Measurements from ENCODE around the gene GPR15LG.
"Not testable (repeated sequence)": the region's sequence is repeated elsewhere in the genome, so short reads cannot be mapped to it uniquely, and the experiment has no call there.

Gene GPR15LG

DNA sequence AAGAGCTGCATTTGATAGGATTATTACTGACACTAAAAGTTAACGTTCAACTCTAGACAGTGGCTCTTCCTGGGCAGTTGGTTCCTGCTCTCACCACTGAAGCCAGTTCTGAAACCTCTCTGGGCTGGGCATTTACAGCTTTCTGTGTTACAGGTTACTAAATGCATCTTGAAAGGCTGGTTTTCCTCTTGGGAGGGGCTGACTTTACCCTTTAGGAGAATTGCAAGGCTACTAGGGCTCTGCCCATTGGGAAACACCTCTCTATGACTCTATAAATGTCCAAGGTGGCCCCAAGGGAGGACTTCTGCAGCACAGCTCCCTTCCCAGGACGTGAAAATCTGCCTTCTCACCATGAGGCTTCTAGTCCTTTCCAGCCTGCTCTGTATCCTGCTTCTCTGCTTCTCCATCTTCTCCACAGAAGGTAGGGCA, at the start of gene GPR15LG:
TSS of gene GPR15LG (plus strand) at position 301 of the 429 bp plus-strand sequence. CDS start at position 352, 51 bp downstream.
- no peaks in the 10 kb centered on the region for H3K9me3 ChIP-seq (ENCODE audit: control insufficient read depth, insufficient read depth, low read depth, low read length)
- ChIA-PET POLR2A (no interaction called here), CTCF (interaction anchor here (0.5 to 0.7 kb wide), 2 partner anchors 24 to 83 kb away, joined by 3 read pairs; no protein-coding TSS in a partner anchor)
- H3K4me3 ChIP-seq (ENCODE audit: low read depth, low read length), result no peak within 1 kb of the TSS
- H3K36me3 ChIP-seq (ENCODE audit: control insufficient read depth in 2 of 2, insufficient read depth in 1 of 2, low read length in 2 of 2), result no peaks in the 10 kb centered on the region
- TF ChIP-seq ZNF311 (tag by site-specific recombination; IDR thresholded peaks at IDR 0.05; ENCODE audit: borderline replicate concordance) (no peak), MYNN (tag by site-specific recombination; IDR thresholded peaks at IDR 0.05; ENCODE audit: borderline replicate concordance) (no peak), ZBTB21 (tag by site-specific recombination; IDR thresholded peaks at IDR 0.05) (no peak), ZNF16 (tag by site-specific recombination; IDR thresholded peaks at IDR 0.05; ENCODE audit: low read depth) (no peak), SALL2 (tag by site-specific recombination; IDR thresholded peaks at IDR 0.05; ENCODE audit: borderline replicate concordance) (no peak), ZNF366 (tag by site-specific recombination; conservative IDR thresholded peaks at IDR 0.05) (no peak), ZSCAN16 (tag by site-specific recombination; IDR thresholded peaks at IDR 0.05) (no peak), ZNF37A (tag by site-specific recombination; IDR thresholded peaks at IDR 0.05) (no peak), ZBTB8A (tag by site-specific recombination; IDR thresholded peaks at IDR 0.05) (no peak), ZNF792 (tag by site-specific recombination; IDR thresholded peaks at IDR 0.05) (no peak)
- no peaks in the 10 kb centered on the region for H3K4me1 ChIP-seq (ENCODE audit: control insufficient read depth, insufficient read depth, low read length)
- no peak within 1 kb of the TSS for H3K27ac ChIP-seq (ENCODE audit: extremely low read depth, low read depth, low read length)

DNA sequence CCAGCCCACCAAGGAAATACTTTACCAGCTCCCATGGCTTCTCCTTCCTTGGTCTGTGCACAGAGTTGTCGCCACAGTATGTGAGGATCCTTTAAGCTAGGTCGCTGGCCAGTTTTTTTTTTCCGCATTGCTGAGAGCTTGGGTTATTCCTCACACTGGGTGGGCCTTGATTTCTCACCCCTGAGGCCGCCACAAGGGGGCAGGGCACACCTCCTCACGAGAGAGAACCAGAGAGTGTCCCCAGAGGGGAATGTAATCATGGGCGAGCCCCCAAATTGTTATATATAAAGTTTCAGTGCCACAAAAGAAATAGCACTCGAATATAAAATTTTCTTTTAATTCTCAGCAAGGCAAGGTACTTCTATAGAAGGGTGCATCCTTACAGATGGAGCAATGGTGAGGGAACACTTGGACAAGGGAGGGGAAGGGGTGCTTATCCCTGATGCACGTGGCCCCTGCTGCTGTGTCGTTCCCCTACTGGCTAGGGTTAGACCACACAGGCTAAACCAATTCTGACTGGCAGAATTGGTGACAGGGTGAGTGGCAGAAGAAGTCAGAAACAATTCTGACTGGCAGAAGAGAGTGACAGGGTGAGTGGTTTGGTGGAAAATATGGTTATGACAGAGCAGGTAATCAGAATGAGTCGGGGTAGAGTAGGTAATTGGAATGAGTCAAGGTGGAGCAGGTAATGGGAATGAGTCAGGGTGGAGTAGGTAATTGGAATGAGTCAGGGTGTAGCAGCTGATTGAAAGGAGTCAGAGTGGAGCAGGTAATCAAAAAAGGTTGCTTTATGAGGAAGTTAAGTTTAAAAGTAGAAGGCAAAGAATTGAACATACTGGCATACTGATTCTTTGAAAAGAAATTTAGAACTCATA, 47.5 kb upstream of the GPR15LG start:
- TF ChIP-seq SETDB1 (IDR thresholded peaks at IDR 0.05; ENCODE audit: insufficient read length, low read length), result peak; percentile 35
- POLR2A ChIA-PET; H3K4me3 ChIP-seq (ENCODE audit: low read depth, low read length); H3K4me1 ChIP-seq (ENCODE audit: control insufficient read depth, insufficient read depth, low read length); H3K27ac ChIP-seq (ENCODE audit: extremely low read depth, low read depth, low read length); H3K36me3 ChIP-seq (ENCODE audit: control insufficient read depth in 2 of 2, insufficient read depth in 1 of 2, low read length in 2 of 2); H3K9me3 ChIP-seq (ENCODE audit: control insufficient read depth, insufficient read depth, low read depth, low read length): not testable (repeated sequence)
- CTCF ChIA-PET, result interaction anchor here (0.6 to 1.3 kb wide), 2 partner anchors 12 to 86 kb away, joined by 3 read pairs; no protein-coding TSS in a partner anchor

DNA sequence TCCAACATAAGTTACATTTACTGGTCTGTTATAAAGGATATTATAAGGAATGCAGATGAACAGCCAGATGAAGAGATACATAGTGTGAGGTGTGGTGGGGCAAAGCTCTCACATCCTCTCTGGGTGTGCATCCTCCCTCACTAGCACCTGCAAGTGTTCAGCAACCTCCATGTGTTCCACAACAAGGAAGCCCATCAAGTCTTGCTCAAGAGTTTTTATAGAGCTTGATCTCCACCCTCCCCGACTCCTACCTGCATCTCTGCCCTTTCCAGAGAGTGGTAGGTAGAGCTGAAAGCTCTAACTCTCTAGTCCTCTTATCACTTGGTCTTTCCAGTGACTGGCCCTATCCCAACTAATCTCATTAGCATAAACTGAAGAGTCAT, 46.8 kb upstream of the GPR15LG start:
- Histone ChIP-seq H3K4me1 (ENCODE audit: control insufficient read depth, insufficient read depth, low read length) (no peaks in the 10 kb centered on the region), H3K9me3 (ENCODE audit: control insufficient read depth, insufficient read depth, low read depth, low read length) (no peaks in the 10 kb centered on the region), H3K4me3 (ENCODE audit: low read depth, low read length) (no peak overlapping the region), H3K27ac (ENCODE audit: extremely low read depth, low read depth, low read length) (no peak overlapping the region), H3K36me3 (ENCODE audit: control insufficient read depth in 2 of 2, insufficient read depth in 1 of 2, low read length in 2 of 2) (no peaks in the 10 kb centered on the region)
- TF ChIP-seq, protein P1, sequence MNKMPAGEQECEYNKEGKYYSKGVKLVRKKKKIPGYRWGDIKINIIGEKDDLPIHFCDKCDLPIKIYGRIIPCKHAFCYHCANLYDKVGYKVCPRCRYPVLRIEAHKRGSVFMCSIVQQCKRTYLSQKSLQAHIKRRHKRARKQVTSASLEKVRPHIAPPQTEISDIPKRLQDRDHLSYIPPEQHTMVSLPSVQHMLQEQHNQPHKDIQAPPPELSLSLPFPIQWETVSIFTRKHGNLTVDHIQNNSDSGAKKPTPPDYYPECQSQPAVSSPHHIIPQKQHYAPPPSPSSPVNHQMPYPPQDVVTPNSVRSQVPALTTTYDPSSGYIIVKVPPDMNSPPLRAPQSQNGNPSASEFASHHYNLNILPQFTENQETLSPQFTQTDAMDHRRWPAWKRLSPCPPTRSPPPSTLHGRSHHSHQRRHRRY (tag by site-specific recombination; IDR thresholded peaks at IDR 0.05), result no peak
- TF ChIP-seq ZNF223 (tag by site-specific recombination; IDR thresholded peaks at IDR 0.05) (no peak), ZNF37A (tag by site-specific recombination; IDR thresholded peaks at IDR 0.05) (no peak), ZNF830 (tag by site-specific recombination; IDR thresholded peaks at IDR 0.05; ENCODE audit: low read depth) (no peak), ZFHX2 (tag by site-specific recombination; conservative IDR thresholded peaks at IDR 0.05) (no peak), ZNF394 (tag by site-specific recombination; IDR thresholded peaks at IDR 0.05; ENCODE audit: borderline replicate concordance) (no peak), SCRT2 (tag by site-specific recombination; IDR thresholded peaks at IDR 0.05) (no peak), ZFP41 (tag by site-specific recombination; IDR thresholded peaks at IDR 0.05; ENCODE audit: borderline replicate concordance) (no peak), YY1 (tag by site-specific recombination; IDR thresholded peaks at IDR 0.05) (no peak), ZNF202 (tag by site-specific recombination; IDR thresholded peaks at IDR 0.05; ENCODE audit: borderline replicate concordance) (no peak), SP7 (tag by site-specific recombination; IDR thresholded peaks at IDR 0.05) (no peak), KLF8 (tag by site-specific recombination; IDR thresholded peaks at IDR 0.05) (no peak), ZSCAN23 (tag by site-specific recombination; IDR thresholded peaks at IDR 0.05) (no peak)
- TF ChIP-seq, protein P2, sequence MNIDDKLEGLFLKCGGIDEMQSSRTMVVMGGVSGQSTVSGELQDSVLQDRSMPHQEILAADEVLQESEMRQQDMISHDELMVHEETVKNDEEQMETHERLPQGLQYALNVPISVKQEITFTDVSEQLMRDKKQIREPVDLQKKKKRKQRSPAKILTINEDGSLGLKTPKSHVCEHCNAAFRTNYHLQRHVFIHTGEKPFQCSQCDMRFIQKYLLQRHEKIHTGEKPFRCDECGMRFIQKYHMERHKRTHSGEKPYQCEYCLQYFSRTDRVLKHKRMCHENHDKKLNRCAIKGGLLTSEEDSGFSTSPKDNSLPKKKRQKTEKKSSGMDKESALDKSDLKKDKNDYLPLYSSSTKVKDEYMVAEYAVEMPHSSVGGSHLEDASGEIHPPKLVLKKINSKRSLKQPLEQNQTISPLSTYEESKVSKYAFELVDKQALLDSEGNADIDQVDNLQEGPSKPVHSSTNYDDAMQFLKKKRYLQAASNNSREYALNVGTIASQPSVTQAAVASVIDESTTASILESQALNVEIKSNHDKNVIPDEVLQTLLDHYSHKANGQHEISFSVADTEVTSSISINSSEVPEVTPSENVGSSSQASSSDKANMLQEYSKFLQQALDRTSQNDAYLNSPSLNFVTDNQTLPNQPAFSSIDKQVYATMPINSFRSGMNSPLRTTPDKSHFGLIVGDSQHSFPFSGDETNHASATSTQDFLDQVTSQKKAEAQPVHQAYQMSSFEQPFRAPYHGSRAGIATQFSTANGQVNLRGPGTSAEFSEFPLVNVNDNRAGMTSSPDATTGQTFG (tag by site-specific recombination; IDR thresholded peaks at IDR 0.05; ENCODE audit: borderline replicate concordance), result no peak
- CTCF ChIA-PET, result interaction anchor here (1.2 to 1.3 kb wide), 2 partner anchors 13 to 29 kb away, joined by 3 read pairs; no protein-coding TSS in a partner anchor
- POLR2A ChIA-PET, result no interaction called here

All from HEK293 (cell line).